IMR-90 (cell line): ENCODE results near the gene PDIA4.

Source experiments
- BHLHE40 ChIP-seq: fragments of 150-350 bp; IDR thresholded peaks from 2 replicates; pipeline ENCODE4 v1.6.1; 2016; ENCODE audit warnings: mild to moderate bottlenecking, low read depth, low read length
- CEBPB ChIP-seq: IDR thresholded peaks from 2 replicates; pipeline ENCODE4 v1.6.1; 2012; ENCODE audit warnings: low read depth, low read length, improper control_type of control experiment
- CTCF ChIP-seq: conservative IDR thresholded peaks from 2 replicates; pipeline ENCODE4 v1.5.1; 2012; ENCODE audit warnings: mild to moderate bottlenecking, low read depth, low read length, improper control_type of control experiment
- ELK1 ChIP-seq: fragments of 150-350 bp; IDR thresholded peaks from 2 replicates; pipeline ENCODE4 v1.6.1; 2016; ENCODE audit warnings: low read depth, mild to moderate bottlenecking, low read length, moderate library complexity, borderline replicate concordance
- MXI1 ChIP-seq: IDR thresholded peaks from 2 replicates; pipeline ENCODE4 v1.6.1; 2012; ENCODE audit warnings: low read depth, mild to moderate bottlenecking, low read length, moderate library complexity, borderline replicate concordance
- POLR2A ChIP-seq: IDR thresholded peaks from 2 replicates; pipeline ENCODE4 v1.6.1; 2012; ENCODE audit warnings: mild to moderate bottlenecking, low read depth, low read length
- RAD21 ChIP-seq: IDR thresholded peaks from 2 replicates; pipeline ENCODE4 v1.6.1; 2012; ENCODE audit warnings: low read length, improper control_type of control experiment
- RCOR1 ChIP-seq: IDR thresholded peaks from 2 replicates; pipeline ENCODE4 v1.6.1; 2012; ENCODE audit warnings: mild to moderate bottlenecking, low read length, improper control_type of control experiment; ENCODE audit not compliant: insufficient replicate concordance
- SMC3 ChIP-seq: fragments of 150-350 bp; IDR thresholded peaks from 2 replicates; pipeline ENCODE4 v1.6.1; 2016; ENCODE audit warnings: low read depth, mild to moderate bottlenecking, antibody characterized with exemption, low read length, moderate library complexity
- USF2 ChIP-seq: fragments of 150-350 bp; IDR thresholded peaks from 2 replicates; pipeline ENCODE4 v1.6.1; 2017; ENCODE audit warnings: mild to moderate bottlenecking, antibody characterized with exemption, low read length, low read depth

GRCh38 chr7:149003560-149004305, 24.6 kb downstream of the PDIA4 start:
- TF ChIP-seq POLR2A (no peak), CTCF (no peak), ELK1 (no peak), CEBPB (no peak), RAD21 (no peak), SMC3 (no peak), RCOR1 (no peak), USF2 (no peak), BHLHE40 (no peak), MXI1 (no peak)
